Naive thymus-derived CD8-positive, alpha-beta T cell (primary cell): ENCODE data around the gene FUT2. TPM values are rescaled to one million over a fixed set of nuclear protein-coding genes. Genes with fewer than 3 reads are reported as not detected.

ENCODE experiments used
- ATAC-seq, 2 donors: fragments of 150-1000 bp; cut with Tn5 transposase in 1 of 2; sonication (Bioruptor Pico), chemical (Tn5 transposase) in 1 of 2; 1 replicate in 1 of 2; 2 replicates in 1 of 2; pipeline ENCODE4 v1.10.0; 2021; ENCODE audit warnings: mild to moderate bottlenecking in 2 of 2, moderate library complexity in 2 of 2
- POLR2A ChIA-PET: fragments of 350-600 bp; sonication (Branson Sonifier 250); formaldehyde crosslinking; loops from one replicate; lab custom pipeline; 2021; ENCODE audit warnings: antibody characterized with exemption; lab: Charles Lee
- DNase-seq, 10 donors: peaks; one replicate each; pipeline versions ENCODE4 v3.0.0 to v3.0.0-alpha.2; 2020 to 2022
- H3K27ac Mint-ChIP-seq, 10 donors: one replicate each; pipeline ENCODE4 v1.8.0; 2020 to 2022; ENCODE audit warnings: mild to moderate bottlenecking in 10 of 10, mixed read lengths in 10 of 10, moderate library complexity in 4 of 10, inconsistent platforms in 1 of 10
- H3K27me3 Mint-ChIP-seq, 5 donors: one replicate each; pipeline ENCODE4 v1.8.0; 2021 to 2022; ENCODE audit warnings: mixed read lengths in 5 of 5
- H3K36me3 Mint-ChIP-seq, 3 donors: one replicate each; pipeline ENCODE4 v1.8.0; 2020 to 2022; ENCODE audit warnings: mixed read lengths in 3 of 3, mild to moderate bottlenecking in 2 of 3, inconsistent platforms in 1 of 3
- H3K4me1 Mint-ChIP-seq, 4 donors: one replicate each; pipeline ENCODE4 v1.8.0; 2021 to 2022; ENCODE audit warnings: mixed read lengths in 4 of 4
- H3K4me3 Mint-ChIP-seq, 10 donors: one replicate each; pipeline ENCODE4 v1.8.0; 2020 to 2022; ENCODE audit warnings: mild to moderate bottlenecking in 10 of 10, mixed read lengths in 10 of 10, moderate library complexity in 6 of 10, inconsistent platforms in 1 of 10
- H3K9me3 Mint-ChIP-seq, 9 donors: one replicate each; pipeline ENCODE4 v1.8.0; 2020 to 2022; ENCODE audit warnings: mixed read lengths in 9 of 9, mild to moderate bottlenecking in 3 of 9, inconsistent platforms in 1 of 9, moderate library complexity in 1 of 9
- polyA plus RNA-seq, 3 donors: library from polyadenylated mRNA; unstranded; fragments of 300-500 nt; fragmentation: Illumina TruSeq; gene quantifications; one replicate each; pipeline ENCODE4 v1.2.3, GENCODE V29; 2021
- total RNA-seq, 8 experiments: library from RNA in 2 of 8; stranded (reverse) in 2 of 8; gene quantifications; one replicate each; pipeline ENCODE4 v1.2.3 and lab custom pipeline; 2021 to 2026

The FUT2 gene
- total and polyA plus RNA-seq, 5 experiments from 2014 or later, result 0.17 to 1.8 (median 0.17) TPM; not detected in 2

- ATAC-seq, result peak; percentile 4 to 18
- Mint-ChIP-seq H3K27ac (peak overlapping the region in 1 of 10 donors; percentile 57), H3K9me3 (peaks cover 0 to 2% (median 0%) of the 10 kb centered on the region in 9 donors), H3K4me3 (peak overlapping the region in 9 of 10 donors; percentile 25 to 82 (median 52)), H3K27me3 (peaks cover 0 to 15% (median 2%) of the 10 kb centered on the region in 5 donors), H3K4me1 (peaks cover 6 to 27% (median 21%) of the 10 kb centered on the region in 4 donors), H3K36me3 (no peaks in the 10 kb centered on the region)
- POLR2A ChIA-PET, result interaction anchor here (0.5 to 2.5 kb wide), 13 partner anchors 9 to 755 kb away, joined by 3 to 15 read pairs (median 5); partner anchors contain the start of genes CA11, DBP and FUT1
- no peak for DNase-seq
Observed at GRCh38 chr19:48739404-48740163, 43.8 kb downstream of the FUT2 start.

- Mint-ChIP-seq H3K36me3 (no peaks in the 10 kb centered on the region), H3K27ac (peak within 1 kb of the TSS in 1 of 10 donors; percentile 57), H3K4me1 (peaks cover 6 to 27% (median 23%) of the 10 kb centered on the region in 4 donors), H3K27me3 (peaks cover 0 to 19% (median 3%) of the 10 kb centered on the region in 5 donors), H3K4me3 (peak within 1 kb of the TSS in 9 of 10 donors; percentile 25 to 82 (median 52)), H3K9me3 (peaks cover 0 to 2% (median 0%) of the 10 kb centered on the region in 9 donors)
- DNase-seq (no peak), ATAC-seq (no peak)
- POLR2A ChIA-PET, result interaction anchor here (0.9 to 2.5 kb wide), 3 partner anchors 15 to 94 kb away, joined by 5 to 15 read pairs (median 13); partner anchors contain the start of gene CA11
Observed at GRCh38 chr19:48740164-48740972, 44.6 kb downstream of the FUT2 start, which contains the start of gene RASIP1. RASIP1 (minus strand) TSS chr19:48740610; CDS start chr19:48740282, 328 bp downstream.

- H3K27me3 Mint-ChIP-seq, result peaks cover 5 to 29% (median 10%) of the 10 kb centered on the region in 5 donors
- POLR2A ChIA-PET, result no interaction called here
- no peaks in the 10 kb centered on the region for H3K36me3 Mint-ChIP-seq
- peaks cover 0 to 4% (median 0%) of the 10 kb centered on the region in 9 donors for H3K9me3 Mint-ChIP-seq
- H3K4me3 Mint-ChIP-seq, result peak overlapping the region in 7 of 10 donors; percentile 36 to 72 (median 51)
- peaks cover 11 to 36% (median 25%) of the 10 kb centered on the region in 4 donors for H3K4me1 Mint-ChIP-seq
- DNase-seq (peak in 2 of 10 donors; percentile 33 to 37), ATAC-seq (no peak)
- H3K27ac Mint-ChIP-seq, result no peak overlapping the region
Observed at GRCh38 chr19:48741129-48741999, 45.6 kb downstream of the FUT2 start.

GRCh38 chr19:48742096-48742495 is 46.3 kb downstream of the FUT2 start:
- peaks cover 5 to 32% (median 10%) of the 10 kb centered on the region in 5 donors for H3K27me3 Mint-ChIP-seq
- H3K36me3 Mint-ChIP-seq, result no peaks in the 10 kb centered on the region
- DNase-seq, result no peak
- no peak overlapping the region for H3K4me3 Mint-ChIP-seq
- H3K4me1 Mint-ChIP-seq, result peaks cover 11 to 38% (median 25%) of the 10 kb centered on the region in 4 donors
- no peak overlapping the region for H3K27ac Mint-ChIP-seq
- H3K9me3 Mint-ChIP-seq, result peaks cover 0 to 4% (median 0%) of the 10 kb centered on the region in 9 donors
- POLR2A ChIA-PET, result interaction anchor here (1.2 kb wide), 1 partner anchor 14 kb away, joined by 11 read pairs; no protein-coding TSS in a partner anchor
- ATAC-seq, result no peak

GRCh38 chr19:48745208-48745995 is 49.6 kb downstream of the FUT2 start:
- peak in 7 of 10 donors; percentile 17 to 59 (median 43) for DNase-seq
- H3K27me3 Mint-ChIP-seq, result peaks cover 5 to 32% (median 13%) of the 10 kb centered on the region in 5 donors
- POLR2A ChIA-PET, result no interaction called here
- H3K9me3 Mint-ChIP-seq, result peaks cover 0 to 2% (median 0%) of the 10 kb centered on the region in 9 donors
- peak overlapping the region in 1 of 10 donors; percentile 45 for H3K27ac Mint-ChIP-seq
- H3K36me3 Mint-ChIP-seq, result no peaks in the 10 kb centered on the region
- peaks cover 10 to 28% (median 13%) of the 10 kb centered on the region in 4 donors for H3K4me1 Mint-ChIP-seq
- peak; percentile 68 to 72 for ATAC-seq
- H3K4me3 Mint-ChIP-seq, result peak overlapping the region in 1 of 10 donors; percentile 26

- ATAC-seq, result no peak
- H3K27ac Mint-ChIP-seq, result no peak overlapping the region
- H3K36me3 Mint-ChIP-seq, result no peaks in the 10 kb centered on the region
- H3K27me3 Mint-ChIP-seq, result peaks cover 6 to 32% (median 15%) of the 10 kb centered on the region in 5 donors
- H3K4me3 Mint-ChIP-seq, result peak overlapping the region in 1 of 10 donors; percentile 15
- DNase-seq, result no peak
- H3K4me1 Mint-ChIP-seq, result peaks cover 9 to 24% (median 10%) of the 10 kb centered on the region in 4 donors
- POLR2A ChIA-PET, result no interaction called here
- peaks cover 0 to 2% (median 0%) of the 10 kb centered on the region in 9 donors for H3K9me3 Mint-ChIP-seq
Observed at GRCh38 chr19:48746110-48746509, 50.3 kb downstream of the FUT2 start.

- Mint-ChIP-seq H3K27me3 (peaks cover 7 to 32% (median 17%) of the 10 kb centered on the region in 5 donors), H3K4me3 (peak within 1 kb of the TSS in 5 of 10 donors; percentile 9 to 29 (median 14)), H3K36me3 (no peaks in the 10 kb centered on the region), H3K27ac (peak within 1 kb of the TSS in 1 of 10 donors; percentile 21), H3K9me3 (peaks cover 0 to 2% (median 0%) of the 10 kb centered on the region in 9 donors), H3K4me1 (peaks cover 6 to 18% (median 9%) of the 10 kb centered on the region in 4 donors)
- POLR2A ChIA-PET, result interaction anchor here (0.7 kb wide), 1 partner anchor 161 kb away, joined by 3 read pairs; no protein-coding TSS in a partner anchor
- peak in 7 of 10 donors; percentile 15 to 55 (median 48) for DNase-seq
- peak; percentile 73 to 80 for ATAC-seq
Observed at GRCh38 chr19:48746738-48747575, 51.2 kb downstream of the FUT2 start, which contains the start of gene IZUMO1. IZUMO1 (minus strand) TSS chr19:48746909; CDS start chr19:48745859, 1,050 bp downstream.

- no peak for DNase-seq
- Mint-ChIP-seq H3K4me1 (peaks cover 17 to 30% (median 20%) of the 10 kb centered on the region in 4 donors), H3K4me3 (no peak overlapping the region), H3K9me3 (peaks cover 0 to 2% (median 0%) of the 10 kb centered on the region in 9 donors), H3K27ac (peak overlapping the region in 1 of 10 donors; percentile 33), H3K27me3 (peaks cover 9 to 37% (median 31%) of the 10 kb centered on the region in 5 donors), H3K36me3 (no peaks in the 10 kb centered on the region)
- ATAC-seq, result no peak
- POLR2A ChIA-PET, result no interaction called here
Observed at GRCh38 chr19:48749571-48750198, 53.9 kb downstream of the FUT2 start.

GRCh38 chr19:48750351-48750750 is 54.6 kb downstream of the FUT2 start:
- ATAC-seq (no peak), DNase-seq (no peak)
- Mint-ChIP-seq H3K4me3 (no peak overlapping the region), H3K27ac (no peak overlapping the region), H3K27me3 (peaks cover 7 to 38% (median 27%) of the 10 kb centered on the region in 5 donors), H3K9me3 (peaks cover 0 to 2% (median 0%) of the 10 kb centered on the region in 9 donors), H3K4me1 (peaks cover 17 to 25% (median 20%) of the 10 kb centered on the region in 4 donors), H3K36me3 (no peaks in the 10 kb centered on the region)
- POLR2A ChIA-PET, result no interaction called here
